Stimulated activated naive CD4-positive, alpha-beta T cell (primary cell): ENCODE measurements around the gene SLCO4A1.

Source experiments
- DNase-seq, 6 experiments: peaks; one replicate each; lab custom pipeline; 2025; lab: John Stamatoyannopoulos, UW

Gene SLCO4A1

DNA sequence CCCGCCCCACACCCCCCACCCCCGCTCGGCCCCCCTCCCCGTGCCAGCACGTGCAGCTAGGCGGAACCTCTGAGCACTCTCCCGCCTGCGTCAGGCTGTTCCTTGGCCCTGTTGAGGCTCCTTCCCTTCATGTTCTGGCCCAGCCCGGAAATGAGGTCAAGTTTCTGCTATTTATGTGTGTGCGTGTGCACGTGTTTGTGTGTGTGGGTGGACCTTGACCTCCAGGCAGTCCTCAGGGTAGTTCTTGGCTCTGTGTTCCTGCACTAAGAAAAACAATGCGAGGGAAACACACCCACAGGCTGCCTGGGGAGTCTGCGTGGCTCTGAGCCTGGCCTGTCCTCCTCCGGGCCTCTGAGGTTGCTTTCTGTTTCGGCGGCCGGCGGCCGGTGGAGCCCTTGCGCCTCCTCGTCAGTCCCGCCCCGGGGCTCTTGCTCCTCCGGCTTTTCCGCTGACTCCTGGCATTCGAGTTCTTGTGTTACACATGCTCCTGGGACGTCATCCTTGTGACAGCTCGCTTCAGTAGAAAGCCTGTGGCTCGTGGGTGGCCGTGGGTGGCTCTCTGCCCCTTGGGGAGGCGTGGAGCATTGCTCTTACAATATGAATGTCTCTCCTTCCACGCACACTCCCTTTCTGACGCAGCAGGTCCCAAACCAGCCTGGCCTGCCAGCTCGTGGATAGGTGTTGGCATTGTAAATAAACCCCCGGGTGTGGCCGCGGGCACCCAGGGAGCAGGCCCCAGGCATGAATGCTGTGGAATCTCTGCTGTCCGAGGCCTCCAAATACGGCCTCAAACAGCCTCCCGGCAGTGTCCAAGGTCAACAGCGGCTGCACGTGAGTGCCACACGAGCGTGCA lies 10.0 kb downstream of the SLCO4A1 start:
- DNase-seq: peak; percentile 45 to 80 (median 66)

DNA sequence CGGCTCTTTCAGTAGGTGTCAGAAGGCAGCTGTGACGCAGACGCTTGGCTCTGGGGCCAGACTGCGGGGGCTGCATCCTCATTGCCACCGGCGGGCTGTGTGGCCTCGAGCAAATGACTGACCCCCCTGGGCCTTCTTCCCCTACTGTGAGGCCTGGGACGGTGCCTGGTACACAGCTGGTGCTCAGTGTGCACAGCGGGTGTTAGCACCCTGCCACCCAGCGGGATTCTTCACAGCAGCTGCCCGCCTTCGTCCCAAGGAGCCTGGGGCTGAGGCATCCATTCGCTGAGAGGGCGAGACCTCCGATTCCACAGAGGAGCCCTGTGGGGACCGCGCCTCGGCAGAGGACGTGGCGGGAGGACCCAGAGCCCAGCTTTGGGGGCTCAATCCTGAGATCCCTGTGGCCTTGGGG lies 10.6 kb downstream of the SLCO4A1 start:
- DNase-seq: no peak

DNA sequence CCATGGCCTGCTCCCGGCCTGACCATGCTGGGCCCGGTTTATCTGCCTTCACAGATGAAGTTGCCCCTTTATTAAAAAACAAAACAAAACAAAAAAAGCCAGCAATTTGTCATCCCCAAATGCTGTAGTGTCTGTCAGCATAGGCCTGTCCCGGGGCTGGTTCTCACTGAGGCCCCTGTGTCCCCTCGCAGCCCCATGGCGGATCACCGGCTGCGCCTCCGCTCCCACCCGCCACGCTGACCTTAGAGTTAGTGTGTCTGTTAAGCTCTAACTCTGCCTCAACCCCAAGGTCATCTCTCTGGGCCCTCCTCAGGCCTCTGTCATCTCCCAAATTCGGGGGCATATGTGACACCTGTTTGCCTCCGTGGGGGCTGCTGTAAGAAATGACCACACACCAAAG lies 11.1 kb downstream of the SLCO4A1 start:
- DNase-seq: no peak

DNA sequence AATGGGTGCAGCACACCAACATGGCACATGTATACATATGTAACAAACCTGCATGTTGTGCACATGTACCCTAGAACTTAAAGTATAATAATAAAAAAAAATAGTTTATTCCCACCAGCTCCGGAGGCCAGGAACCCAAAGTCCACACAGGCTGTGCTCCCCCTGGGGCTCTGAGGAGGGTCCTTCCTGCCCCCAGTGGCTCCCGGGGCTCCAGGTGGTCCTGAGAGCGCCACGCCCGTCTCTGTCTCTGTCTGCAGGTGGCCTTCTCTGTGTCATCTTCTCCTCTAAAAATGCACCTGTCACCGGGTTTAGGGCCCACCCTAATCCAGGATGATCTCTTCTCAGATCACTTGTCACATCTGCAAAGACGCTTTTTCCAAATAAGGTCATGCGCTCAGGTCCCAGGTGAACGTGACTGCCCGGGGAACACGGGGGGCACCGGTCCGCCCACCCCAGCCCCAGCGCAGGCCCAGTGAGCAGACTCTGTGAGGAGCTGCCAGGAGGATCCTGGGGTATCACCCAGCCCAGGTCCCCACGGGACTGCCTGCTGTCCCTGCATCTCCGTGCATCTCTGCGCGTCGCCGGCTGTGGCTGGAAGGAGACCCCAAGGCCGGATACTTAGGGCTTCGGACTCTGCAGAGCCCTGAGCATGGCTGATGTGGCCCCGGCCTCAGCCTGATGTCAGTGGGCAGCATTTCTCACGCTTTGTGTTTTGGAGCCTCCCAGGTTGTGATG lies 11.8 kb downstream of the SLCO4A1 start:
- DNase-seq: no peak

DNA sequence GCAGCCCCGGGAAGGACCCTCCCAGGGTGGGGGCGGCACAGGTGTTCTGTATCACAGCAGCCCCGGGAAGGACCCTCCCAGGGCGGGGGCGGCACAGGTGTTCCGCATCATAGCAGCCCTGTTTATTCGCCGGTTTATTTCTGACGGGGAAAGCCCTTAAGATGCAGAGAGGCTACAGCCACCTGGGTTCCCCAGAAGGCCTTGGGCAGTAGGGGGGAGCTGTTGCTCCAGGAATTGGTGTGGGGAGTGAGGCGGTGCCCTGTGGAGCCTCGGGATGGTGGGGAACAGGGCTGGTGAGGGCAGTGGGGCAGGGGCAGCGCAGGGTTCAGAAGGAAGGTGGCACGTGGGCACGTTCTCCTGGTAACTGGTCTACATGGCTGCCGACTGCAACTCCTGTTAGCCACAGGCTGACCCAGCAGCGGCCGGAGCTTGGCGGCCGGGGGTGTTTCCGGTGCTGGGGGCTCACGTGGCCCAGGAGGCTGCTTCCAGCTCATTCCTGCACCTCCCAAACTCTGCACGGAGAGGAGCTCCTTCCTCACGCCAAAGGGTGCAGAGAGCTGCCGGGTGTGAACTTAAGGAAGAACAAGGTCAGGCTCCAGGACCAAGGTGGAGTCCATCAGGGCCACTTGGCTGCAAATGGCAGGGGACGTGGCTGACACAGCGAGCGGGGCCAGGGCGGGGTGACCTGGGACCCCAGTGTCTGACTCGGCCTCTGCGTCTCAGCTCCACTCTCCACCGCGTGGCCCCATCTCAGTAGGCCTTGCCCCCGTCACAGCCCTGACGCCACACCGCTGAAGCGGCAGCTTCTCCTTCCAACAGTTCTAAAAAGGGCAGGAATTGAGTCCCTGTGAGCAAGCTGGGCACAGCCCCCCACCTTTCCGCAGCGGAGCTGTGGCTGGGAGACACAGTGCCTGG lies 13.2 kb downstream of the SLCO4A1 start:
- no peak for DNase-seq

DNA sequence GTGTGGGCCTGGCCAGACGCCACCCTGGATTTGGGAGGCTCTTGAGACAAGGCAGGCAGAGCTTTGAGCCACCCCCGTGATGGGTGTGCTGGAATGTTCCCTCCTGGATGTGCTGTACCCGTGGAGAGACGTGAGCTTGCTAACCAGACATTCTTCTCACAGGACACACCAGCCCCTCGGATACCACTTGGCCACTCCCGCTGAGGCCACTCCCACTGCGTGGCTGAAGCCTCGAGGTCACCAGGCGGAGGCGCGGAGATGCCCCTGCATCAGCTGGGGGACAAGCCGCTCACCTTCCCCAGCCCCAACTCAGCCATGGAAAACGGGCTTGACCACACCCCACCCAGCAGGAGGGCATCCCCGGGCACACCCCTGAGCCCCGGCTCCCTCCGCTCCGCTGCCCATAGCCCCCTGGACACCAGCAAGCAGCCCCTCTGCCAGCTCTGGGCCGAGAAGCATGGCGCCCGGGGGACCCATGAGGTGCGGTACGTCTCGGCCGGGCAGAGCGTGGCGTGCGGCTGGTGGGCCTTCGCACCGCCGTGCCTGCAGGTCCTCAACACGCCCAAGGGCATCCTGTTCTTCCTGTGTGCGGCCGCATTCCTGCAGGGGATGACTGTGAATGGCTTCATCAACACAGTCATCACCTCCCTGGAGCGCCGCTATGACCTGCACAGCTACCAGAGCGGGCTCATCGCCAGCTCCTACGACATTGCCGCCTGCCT lies 14.1 kb downstream of the SLCO4A1 start:
- DNase-seq: no peak

DNA sequence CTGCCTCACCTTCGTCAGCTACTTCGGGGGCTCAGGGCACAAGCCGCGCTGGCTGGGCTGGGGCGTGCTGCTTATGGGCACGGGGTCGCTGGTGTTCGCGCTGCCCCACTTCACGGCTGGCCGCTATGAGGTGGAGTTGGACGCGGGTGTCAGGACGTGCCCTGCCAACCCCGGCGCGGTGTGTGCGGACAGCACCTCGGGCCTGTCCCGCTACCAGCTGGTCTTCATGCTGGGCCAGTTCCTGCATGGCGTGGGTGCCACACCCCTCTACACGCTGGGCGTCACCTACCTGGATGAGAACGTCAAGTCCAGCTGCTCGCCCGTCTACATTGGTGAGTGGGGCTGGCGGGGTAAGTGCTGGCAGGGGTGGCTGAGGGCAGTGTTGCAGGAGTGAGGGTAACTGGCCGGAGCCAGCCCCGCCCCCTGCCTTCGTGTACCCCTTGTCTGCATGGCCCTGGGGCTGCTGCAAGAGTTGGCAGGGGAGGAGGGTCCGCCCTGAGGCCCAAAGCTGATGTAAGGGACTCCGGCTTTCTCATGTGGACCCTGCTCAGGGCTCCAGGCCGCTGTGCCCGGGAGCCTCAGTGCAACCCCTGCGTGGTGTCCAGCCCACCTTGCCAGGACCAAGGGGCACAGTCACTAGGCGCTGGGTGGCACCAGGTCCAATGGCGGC lies 14.8 kb downstream of the SLCO4A1 start:
- no peak for DNase-seq

DNA sequence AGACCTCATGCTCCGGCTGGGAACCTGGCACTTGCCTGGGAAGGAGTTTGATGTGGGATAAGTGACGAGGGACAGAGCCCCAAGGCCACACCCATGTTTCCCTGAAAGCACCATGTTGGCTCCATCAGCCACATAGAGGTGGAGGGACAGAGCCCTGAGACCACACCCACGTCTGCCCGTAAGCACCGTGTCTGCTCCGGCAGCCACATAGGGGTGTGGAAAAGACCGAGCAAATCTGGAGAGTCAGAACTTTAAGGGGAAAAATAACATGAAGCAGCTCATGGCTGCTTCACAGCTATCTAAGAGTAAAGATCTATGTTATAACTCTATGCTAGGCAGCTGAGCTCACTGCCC lies 15.3 kb downstream of the SLCO4A1 start:
- DNase-seq: no peak

DNA sequence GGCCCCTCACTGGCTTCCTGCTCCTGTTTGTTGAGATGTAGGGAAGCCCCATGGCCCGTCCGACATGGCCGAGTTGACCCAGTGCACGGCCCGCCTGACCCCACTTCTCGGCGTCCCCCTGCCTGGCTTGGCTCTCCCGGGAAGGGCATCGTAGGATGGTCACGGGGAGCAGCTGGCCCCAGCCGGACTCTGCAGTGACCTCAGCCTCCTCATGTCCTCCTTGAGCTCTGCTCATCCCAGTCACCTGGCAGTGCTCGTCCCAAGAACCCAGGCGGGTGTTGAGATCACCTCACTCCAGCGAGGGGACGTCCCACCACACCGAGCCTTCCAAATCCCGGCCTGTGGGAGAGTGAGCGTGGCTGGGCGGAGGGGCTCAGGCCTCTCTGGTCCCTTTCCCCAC lies 15.7 kb downstream of the SLCO4A1 start:
- DNase-seq: no peak

DNA sequence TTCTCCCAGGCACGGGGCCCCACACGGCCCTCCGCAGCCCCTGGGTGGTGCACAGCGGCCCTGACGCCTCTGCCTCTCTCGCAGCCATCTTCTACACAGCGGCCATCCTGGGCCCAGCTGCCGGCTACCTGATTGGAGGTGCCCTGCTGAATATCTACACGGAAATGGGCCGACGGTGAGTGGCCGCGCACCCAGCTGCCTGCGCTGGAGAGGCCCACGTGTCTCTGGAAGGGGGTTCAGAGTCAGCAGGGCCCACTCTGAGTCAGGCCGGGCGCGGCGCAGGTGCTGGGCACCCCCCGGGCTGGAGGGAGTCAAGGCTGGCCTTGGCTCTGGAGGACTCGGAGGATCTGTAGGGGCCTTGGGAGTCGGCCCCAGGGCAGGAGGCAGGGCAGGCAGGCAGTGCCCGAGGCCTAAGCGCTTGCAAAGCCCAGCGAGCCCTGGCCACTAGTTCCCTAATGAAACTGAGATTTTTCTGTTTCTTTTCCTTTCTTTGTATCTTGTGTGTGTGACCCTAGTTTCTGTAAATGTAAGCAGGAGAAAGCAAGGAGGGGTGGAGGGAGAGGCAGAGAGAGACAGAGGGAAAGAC lies 16.4 kb downstream of the SLCO4A1 start:
- DNase-seq: no peak

DNA sequence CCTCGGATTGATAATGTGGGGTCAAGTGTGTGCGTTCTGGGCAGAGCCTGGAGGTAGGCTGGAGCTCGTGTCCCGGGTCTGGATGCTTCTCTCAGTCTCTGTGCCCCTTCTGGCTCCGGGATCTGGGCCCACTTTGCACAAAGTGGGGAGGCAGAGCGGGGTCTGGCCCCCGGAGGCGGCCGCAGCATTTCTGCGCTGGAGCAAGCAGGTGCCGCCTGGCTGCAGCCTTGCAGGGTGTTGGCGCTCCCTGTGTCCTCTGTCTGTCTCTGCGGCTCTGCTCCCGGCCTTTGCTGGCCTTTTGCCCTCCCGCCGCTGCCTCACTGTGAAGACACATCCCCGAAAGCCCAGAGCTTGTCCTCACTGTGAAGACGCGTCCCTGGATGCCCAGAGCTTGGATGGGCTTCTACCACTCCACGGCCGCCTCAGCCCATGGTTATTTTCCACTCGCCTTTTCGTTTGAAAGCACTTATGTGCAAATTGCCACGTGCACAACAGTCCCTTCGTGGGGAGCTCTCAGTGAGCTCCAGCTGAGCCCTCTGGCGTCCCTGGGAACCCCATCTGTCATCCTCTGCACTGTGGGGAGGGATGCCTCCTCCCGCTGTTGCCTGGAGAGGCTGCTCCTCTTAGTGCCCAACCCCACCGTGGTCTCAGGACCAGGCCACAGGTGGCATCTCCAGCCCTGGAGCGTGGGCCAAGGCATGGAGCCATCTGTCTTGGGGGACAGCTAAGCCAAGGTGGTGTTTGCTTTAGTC lies 17.4 kb downstream of the SLCO4A1 start:
- no peak for DNase-seq

DNA sequence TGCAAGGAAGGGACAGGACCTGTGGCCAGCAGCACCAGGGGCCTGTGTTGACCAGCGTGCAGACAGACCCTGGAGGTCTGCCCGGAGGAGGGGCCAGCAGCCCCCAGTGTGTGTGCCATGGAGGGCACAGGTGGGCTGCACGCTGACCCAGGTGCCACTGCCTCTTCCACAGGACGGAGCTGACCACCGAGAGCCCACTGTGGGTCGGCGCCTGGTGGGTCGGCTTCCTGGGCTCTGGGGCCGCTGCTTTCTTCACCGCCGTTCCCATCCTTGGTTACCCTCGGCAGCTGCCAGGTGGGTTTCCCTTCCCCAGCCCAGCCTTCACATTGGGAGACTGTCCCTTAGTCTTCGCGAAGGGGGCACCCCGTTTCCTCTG lies 17.9 kb downstream of the SLCO4A1 start:
- no peak for DNase-seq

DNA sequence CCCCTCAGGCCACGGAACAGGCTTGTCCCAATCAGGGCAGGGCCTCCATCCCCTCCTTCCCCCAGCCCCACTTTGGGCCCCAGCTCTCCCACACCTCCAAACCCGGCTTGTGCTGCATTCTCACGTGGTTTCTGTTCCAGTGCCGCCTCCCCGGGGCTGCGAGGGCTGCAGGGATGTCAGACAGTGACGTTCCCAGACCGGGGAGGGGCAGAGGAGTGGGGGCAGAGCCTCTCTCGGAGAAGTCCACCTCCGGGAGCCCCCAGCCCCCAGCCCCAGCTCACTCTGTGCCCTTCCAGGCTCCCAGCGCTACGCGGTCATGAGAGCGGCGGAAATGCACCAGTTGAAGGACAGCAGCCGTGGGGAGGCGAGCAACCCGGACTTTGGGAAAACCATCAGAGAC lies 18.5 kb downstream of the SLCO4A1 start:
- DNase-seq: no peak

DNA sequence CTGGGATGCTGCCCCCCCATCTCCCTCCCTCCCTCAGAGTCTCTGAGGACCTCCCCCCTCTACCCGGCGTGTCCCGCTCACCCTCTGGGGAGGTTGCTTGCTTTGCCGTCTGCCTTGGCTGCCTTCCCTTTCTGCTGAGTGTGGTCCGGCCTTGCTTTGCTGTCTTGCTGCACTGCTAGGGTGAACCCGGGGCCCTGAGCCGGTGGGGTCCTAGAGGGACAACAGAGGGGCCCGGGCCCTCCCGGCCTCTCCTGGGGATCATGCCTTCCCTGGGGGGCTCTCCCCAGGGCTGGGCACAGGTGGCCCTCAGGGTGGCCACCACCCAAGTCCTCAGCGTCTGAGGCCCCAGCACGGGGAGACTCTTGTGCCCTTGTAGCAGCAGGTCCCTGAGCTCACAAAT lies 19.3 kb downstream of the SLCO4A1 start:
- no peak for DNase-seq

DNA sequence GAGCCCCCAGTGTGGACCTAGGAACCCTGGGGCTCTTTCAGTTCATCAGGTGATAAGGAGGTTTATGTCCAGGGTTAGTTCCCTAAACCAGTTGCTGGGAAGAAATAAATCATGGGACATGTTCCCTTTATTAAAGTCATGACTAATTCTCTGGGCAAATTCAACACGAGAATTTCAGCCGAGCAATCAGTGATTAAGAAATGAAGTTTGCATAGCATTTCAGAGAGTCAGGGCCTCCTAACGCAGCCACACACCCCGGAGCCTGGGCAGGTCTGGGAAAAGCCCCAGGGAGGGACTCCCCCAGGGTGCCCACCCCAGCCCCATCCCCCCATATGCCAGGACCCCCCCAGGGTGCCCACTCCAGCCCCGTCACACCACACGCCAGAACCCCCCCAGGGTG lies 20.1 kb downstream of the SLCO4A1 start:
- no peak for DNase-seq

DNA sequence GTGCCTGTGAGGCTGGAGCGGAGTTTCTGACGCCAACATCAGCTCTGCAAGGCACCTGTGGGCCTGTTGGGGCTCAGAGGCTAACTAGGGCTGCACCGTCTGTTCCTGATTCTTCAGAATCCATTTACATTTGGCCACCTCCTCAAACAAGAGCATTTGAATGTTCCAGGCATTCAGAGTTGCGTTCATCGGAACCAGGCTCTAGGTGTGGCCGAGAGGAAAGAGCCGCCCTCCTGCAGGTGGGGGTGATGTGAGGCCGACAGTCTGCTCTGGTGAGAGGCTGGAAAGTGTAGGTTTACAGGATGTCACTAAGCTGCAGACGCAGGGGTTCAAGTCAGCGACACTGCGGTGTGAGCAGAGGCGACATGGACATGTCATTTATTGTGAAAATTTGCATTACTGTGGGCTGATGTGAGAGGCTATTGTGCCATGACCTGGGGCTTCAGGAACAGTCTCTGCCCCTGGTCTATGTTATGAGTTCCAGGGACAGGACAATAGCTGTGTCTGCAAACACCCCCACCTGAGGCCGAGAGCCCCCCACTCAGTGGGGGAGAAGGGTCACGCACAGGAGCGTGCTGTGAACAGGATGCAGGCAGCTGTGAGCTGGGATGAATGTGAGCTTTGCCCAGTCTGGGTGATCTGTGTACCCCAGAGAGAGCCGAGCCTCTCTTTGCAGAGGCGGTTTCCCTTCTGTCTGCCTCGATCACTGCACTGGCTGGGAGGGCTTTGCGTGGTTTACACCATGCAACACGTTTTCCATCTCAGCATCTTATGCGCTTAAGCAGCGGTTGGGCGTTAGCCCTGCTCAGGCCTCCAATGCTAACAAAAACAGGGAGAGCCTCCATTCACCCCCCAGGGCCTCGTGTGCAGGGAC lies 21.1 kb downstream of the SLCO4A1 start:
- DNase-seq: no peak

DNA sequence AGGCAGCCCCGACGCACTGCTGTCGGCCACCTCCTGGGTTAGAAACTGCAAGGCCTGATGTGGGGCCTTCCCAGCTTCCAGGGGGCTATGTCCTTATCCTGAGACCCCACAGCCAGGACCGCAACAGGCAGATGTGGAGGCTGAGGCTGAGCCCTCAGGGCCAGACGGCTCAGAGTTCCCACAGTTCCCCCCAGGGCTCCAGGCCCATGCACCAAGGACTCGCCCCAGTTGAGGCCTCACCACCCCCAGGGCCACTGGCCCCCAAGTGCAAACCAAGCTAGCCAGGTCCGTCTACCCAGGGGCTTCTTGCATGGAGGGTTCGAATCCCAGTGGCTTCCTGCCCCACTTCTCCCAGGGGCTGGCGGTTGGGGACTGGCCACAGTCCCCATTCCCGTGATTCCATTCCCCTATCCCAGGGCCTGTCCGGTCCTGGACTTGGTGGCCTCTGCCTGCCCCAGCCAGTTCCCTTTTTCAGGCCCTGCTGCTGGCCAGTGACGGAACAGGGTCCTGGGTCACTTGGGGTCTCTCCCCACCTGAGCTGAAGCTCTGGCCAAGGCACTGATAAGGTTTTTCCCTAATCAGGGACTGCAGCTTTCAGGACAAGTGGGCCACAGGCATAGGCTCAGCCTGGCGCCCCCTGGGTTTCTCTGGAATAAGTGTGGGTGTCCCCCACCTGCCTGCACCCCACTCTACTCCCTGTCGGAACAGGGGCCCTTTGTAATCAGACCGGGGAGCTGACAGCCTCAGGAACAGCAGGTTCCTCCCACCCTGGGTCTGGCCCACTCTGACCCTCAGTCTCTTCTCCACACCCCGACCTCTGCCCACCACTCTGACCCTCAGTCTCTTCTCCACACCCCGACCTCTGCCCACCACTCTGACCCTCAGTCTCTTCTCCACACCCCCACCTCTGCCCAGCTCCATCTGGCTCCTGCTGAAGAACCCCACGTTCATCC lies 22.0 kb downstream of the SLCO4A1 start:
- no peak for DNase-seq

DNA sequence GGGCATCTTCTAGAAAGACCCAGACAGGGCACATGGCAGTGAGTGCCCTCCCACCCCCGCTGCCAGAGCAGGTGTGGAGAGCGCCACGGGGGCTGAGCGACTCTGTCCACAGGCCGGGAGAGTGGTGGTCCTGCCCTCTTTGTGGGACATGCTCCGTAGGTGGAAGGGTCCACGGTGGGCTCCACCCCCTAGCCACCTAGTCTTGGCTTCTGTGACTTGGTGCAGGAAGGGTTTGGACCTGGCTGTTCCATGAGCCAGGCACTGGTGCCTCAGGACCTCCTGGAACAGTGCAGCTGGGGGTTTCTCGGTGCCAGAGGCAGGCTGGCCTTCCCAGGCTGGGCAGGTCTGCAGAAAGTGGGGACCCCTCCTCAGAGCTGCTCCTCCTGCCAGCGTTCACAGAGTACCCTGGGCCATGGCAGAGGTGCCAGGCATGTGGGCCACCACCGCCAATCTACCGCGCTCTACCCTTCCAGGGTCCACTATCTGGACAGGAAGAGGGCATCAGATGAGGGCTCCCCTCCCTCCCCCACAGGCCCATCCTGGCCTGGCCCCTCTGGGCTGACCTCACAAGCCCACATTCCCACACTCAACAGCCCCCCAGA lies 23.0 kb downstream of the SLCO4A1 start:
- DNase-seq: no peak
